HG02763 (cell line): ENCODE results near the gene ANTXR1.

Experiments
- ATAC-seq: cut with Tn5 transposase; IDR thresholded peaks from one replicate; pipeline ENCODE4 v1.9.1; 2021; ENCODE audit warnings: mild to moderate bottlenecking, moderate library complexity; ENCODE audit not compliant: unreplicated experiment

The ANTXR1 gene

DNA sequence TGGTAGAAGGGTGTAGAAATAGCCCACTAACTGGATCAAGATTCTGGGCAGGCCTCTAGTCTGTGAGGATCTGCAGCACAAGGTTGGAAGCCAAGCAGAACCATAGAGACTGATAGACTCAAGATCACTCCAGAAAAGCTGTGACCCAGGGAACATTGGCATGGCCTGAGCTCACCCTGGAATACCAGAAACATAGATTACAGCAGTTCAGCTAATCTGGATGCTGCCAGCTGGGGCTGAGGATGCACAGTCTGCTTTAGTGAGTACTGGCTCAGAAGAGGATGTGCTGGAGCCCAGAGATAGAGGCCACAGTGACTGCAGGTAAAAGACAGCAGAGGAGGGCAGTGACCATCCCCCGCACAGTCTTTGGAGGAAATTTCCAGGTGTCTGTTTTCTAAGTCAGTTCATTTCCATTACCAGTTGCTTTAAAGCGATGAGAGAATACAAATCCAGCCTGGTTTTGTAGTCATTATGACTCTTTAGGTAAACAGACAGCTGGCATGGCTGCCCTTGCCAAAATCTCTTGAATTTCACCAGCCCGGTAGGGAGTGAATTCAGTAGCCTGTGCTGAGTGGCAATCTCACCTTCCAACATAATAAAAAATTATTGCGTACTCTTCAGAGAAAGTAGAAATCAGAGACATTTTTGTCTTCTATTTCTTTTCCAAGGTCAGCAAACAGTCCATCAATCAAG lies 119.2 kb downstream of the ANTXR1 start:
- ATAC-seq, result no peak

DNA sequence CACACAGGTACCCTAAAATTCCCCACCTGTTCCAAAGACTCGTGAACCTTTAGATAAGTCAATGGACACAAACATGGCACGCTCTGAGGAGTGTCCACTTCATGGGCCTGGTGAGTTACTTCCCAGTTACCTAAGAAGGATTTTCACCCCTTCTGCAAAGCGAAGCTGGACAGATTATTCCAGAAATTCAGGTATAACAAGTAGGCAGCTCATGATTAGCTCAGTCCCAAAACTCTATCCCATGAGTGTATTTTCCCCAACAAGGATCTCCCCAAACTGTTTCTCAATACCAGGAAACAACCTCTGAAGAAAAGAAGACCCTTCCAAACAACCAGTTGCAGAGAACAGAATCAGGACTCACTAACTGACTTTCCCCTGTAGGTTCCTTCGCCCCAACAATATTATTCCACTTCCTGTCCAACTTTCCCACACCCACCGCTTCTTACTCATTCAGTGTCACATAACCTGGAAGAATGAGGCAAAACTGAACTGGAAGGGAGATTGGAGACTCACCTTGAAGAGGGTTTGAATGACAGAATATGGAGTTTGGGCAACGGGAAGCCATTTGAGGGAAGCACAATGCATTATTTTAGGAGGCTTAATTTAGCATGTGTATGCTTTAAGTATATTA lies 120.1 kb downstream of the ANTXR1 start:
- no peak for ATAC-seq

DNA sequence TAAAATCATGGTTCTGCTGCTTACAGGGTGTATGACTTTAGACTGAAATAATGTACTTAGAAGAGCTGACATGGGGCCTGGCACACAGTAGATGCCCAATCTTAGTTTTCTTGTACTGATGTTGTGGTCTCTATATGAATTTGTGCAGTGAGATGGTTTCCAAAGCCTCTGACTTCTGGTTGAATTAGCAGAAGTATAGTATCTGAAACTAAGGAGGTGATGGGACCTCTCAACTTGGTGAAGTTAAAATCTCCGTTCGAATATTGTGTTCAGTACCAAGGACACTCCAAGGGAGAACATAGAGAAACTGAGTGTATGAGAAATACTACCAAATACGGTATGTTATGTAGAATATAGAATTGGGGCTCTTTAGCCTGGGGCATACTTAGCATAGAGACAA lies 120.9 kb downstream of the ANTXR1 start:
- no peak for ATAC-seq

DNA sequence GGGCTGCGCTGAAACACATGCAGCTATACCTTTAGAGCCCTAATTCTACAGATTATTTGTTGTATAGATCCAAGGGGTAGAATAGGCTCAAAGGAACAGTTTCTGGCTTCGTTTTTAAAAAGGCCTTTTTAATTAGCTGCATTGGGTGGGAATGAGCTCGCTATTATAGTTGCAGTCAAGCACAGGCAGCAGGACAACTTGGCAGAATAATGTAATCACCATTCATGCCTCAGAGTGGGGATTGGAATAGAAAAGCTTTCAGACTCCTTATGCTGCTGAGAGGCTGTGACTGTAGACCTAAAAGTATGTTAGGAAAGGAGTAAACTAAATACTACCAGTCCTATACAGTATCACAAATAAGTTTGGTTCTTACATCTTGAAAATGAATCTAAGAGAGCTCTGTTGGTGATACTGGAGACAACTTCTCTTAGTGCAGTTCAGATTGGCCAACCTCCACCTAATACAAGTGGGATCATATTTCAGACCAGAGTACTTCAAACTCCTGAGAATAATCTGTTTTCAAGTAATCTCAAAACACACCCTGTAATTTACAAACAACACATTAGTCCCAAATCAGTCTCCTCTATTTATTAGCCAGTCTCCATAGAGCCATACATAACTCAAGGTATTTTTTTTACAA lies 121.4 kb downstream of the ANTXR1 start:
- no peak for ATAC-seq

DNA sequence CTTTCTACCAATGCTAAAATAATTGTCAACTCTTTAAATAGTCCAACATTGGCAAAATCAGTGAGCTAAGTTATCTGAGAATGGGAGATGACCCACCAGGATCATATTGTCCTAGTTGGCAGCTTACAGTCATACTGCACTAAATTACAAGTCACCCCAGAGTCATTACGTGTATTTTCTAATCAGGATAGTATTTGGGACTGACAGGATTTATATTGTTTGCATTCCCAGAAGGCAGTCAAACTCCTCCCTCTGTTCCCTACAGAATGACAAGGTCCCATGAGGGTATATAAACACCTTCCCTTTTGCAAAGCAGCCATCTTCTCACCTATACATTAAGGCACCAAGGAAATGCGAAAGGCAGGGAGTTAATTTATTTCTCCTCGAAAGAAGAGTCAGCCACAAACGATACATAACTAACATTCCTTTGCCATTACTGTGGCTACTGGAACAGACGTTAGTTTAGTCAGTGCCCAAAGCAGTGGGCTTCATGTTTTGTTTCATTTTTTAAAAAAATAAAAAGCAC lies 125.3 kb downstream of the ANTXR1 start:
- ATAC-seq, result no peak

DNA sequence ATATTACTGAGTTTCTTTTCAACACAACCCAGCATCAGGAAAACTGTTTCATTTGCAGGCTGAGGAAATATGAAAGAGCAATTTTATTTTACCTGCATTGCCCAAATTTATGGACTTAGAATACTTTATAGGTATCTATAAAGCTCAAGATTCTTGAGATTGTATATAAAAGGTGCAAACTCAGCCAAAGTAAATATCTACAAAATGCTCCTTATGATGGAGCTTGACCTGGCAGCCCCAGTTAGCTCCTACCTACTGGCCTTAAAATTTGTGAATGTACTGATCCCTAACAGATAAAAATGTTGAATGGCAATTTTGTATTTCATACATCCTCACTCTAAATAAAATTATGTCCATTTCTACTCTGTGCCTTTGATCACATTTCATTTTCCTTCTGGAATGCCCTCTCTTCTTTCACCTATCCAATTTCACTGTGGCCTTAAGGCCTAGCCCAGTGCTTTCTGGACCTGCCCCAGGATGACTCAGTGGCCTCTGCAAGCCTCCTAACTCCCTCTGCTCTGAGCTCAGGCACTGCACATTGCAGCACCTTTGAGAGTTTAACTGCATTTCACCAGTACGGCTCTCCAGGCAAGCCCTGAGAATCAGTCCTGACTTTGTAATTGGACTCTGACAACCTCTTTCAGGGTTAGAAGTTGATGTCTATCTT lies 125.9 kb downstream of the ANTXR1 start:
- ATAC-seq, result no peak

DNA sequence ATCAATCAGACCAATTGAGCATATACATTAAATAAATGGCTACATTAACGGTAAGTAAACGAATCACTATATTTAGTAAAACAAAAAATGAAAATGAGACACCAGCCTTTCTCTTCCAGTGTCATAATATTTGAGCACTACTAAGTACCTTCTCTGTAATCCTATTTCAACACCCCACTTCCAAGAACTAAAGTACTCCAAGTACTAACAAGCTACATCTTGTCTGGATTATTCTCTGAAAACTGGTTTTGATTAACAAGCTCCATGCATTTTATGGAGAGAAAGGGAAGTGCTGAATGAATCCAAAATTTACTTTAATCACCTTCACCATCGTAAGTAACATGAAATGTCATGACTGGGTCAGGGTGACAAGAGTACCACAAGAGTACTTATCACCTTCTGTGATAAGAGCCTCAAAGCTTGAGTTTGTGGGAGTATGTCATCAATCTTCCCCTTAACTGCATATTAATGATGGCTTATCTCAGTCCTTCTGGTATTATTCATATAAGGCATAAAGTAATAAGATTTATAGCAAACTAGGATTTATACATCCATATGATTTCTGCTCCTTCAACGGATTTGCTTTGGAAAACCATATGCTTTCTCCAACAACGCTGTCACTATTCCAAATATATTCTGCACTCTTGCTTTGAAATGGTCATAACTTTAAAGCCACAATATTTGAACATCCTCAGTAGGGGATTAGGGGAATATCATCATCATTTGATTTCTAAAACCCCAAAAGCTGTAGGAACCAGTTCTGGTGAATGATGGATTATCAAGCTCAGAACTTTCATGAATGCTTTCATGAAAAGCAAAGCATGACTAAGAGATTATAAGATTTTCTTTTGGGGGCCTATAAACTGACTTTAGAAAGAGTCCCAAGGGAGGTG lies 127.0 kb downstream of the ANTXR1 start:
- ATAC-seq, result no peak

DNA sequence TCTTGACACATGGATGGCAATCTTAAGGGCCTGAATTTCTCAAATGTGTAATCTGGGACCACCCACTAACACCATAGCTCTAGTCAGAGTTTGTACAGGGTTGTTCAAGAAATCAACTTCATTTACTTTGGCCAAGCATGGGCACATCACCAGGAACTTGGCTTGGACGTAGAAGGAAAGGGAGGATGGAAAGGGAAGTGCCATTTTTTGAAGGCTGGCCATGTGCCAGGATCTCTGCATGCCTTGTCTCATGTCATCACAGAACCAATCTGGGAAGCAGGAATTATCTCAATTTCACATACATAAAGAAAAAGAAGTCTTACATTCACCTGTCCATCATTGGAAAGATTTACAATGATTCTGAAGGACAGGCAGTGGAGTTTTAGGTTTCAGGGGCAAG lies 128.1 kb downstream of the ANTXR1 start:
- ATAC-seq, result no peak

DNA sequence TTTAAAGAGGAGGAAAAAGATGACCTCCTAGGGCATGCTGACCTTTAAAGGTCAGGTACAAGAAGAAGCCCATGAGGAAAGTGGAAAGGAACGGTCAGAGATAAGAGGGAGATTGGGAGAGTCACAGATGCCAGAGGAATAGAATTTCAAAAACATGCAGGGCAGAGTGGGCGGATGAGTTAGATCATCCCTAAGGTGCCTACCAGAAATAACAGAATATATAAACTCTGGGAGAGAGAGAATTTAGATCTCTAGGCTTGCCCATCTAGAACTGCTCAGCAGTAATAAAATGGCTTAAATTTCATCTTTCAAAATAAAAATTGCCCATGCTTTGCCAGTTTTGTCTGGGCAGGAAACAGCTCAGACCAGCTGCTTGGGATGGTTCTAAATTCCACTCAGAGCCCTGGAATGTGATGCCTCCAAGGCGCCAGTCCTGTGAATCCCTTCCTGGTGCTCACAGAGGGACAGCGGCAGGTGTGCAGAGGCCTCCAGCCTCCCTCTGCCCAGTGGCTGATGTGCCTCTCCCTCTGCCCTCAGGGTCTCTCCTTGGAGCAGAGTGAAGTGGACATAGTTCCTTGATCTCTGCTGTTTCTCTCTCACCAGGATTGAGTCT lies 130.9 kb downstream of the ANTXR1 start:
- no peak for ATAC-seq

DNA sequence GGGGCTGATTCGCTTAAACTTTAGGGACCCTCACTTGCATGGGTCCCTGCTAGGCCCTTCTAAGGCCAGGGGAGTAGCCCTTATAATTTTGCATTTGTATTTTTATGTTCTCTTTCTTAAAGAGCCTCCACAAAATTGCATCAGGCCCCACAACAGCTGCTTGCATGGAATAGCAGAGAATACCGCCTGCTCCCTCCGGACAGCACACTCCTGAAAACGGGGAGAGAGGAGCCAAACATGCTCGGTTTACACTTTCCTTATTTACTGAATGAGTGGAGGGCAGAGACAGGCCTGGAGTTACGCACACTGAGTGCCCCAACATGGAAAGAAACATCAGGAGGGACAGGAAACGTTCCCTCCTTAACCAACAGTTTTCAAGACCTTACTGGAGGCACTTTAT lies 132.2 kb downstream of the ANTXR1 start:
- no peak for ATAC-seq

DNA sequence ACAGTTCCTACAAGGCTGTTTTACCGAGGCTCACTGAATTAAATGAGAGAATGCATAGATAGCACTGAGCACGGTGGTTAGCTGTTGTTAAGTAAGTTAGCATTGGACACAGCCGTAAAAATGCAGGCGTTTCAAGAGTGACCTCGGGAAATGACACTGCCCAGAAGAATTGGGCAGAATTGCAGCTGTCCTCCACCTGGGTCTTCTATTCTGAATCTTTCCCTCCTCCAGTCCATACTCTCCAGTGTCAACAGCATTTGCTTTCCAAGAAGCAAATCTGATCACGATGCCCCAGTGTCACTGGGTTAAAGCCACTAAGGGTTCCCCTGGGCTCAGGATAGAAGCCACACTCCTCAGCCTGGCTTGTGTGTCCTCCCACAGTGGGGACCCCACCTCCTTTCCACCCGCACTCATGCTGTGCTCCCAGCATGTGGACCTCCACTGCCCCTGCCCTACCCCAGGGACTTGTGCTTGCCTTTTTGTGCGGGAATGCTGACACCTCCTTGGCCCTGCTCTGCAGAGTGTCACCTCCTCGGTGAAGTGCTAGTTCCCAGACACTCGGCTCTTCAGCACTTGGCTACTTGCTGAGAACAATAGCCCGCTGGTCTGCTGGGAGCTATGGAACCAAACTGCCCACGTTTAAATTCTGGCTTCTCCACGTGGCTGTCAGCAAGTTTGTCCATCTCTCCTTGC lies 135.0 kb downstream of the ANTXR1 start:
- ATAC-seq, result no peak

DNA sequence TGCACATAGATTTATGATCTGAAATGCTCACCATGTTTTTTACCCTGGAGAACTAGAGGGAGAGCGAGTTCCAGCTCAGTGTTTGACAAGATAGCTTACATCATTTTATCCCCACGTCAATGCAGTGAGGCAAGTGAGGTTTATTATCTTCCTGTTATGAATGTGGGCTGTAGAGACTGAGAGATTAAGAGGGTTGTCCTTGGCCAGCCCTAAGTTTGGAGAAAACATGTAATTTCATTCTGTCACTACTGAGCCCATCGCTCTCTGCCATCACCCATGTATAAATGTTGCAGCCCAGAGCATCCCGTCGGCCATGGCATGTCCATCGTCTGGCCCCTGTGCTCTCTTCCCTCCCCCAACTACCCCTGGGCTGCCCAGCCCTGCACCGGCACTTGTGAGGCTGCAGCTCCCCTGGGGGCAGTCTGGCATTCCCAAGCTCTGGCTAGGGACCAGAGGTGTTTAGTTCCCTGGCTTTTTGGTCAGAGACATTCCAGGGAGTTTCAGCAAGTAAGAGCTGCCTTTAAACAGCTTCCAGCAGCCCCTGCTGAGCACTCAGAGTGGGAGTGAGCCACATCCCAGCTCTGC lies 136.7 kb downstream of the ANTXR1 start:
- no peak for ATAC-seq

DNA sequence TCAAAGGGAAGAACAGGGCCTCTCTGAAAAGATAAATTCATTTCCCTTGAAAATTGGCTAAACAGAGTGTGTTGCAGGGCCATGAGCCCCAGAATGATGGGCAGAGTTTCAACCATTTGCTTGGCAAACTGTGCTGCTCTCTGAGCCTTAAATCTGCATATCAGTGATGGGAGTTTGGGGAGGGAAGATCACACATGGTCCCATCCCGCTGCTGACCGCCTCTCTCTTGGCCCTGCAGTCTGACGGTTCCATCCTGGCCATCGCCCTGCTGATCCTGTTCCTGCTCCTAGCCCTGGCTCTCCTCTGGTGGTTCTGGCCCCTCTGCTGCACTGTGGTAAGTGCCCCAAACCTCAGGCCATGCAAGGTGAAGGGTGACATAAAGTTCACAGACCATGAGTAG lies 139.0 kb downstream of the ANTXR1 start:
- no peak for ATAC-seq

DNA sequence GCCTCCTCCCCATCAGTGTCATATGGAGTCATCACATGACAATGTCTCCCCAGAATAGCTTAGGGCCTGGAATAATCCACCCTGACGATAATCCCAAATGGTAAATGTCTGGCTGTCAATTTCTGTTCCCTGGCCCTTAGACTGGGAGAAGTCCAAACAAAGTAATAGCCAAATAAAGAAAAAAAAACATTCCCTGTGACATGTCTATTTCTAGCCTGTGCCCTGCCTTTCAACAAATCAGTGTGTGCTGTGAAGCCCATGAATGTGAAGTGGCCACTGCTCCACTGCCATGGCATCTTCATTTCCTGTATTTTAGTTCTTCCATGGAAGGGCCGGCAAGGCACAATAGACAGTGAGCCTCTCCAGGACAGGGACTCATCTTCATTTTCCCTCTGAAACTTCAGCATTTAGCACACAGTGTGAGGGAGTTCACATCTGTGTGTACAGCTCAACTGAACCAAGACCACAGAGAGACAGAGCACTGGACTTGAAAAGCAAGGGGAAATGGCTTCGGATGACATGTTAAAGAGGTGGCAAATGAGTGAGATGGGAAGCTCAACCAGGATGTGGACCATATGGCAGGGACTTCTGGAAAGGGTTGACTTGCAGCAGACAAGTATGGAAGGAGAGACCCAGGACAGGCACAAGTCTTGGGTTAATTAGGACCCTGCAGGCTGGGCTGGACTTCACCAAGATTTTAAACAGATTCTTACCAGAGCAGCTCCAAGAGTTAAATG lies 140.0 kb downstream of the ANTXR1 start:
- ATAC-seq, result no peak

DNA sequence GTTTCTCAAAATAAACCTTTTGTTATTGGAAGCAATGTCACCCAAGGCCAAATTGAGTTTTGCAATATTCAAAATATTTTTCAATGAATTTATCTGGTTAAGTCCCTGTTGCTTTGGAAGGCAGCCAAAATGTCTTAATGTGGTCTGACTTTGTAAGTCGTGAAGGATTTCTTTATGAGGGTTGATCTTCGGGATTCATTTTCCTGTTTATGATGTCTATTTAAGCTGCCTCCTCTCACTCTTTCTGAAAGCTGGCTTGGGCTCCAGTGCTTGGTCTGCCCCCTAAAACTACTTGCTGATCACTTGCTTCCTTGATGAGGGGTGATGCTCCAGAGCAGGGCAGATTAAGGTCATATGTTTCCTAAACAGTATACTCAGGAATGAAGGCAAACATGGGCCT lies 141.1 kb downstream of the ANTXR1 start:
- no peak for ATAC-seq

DNA sequence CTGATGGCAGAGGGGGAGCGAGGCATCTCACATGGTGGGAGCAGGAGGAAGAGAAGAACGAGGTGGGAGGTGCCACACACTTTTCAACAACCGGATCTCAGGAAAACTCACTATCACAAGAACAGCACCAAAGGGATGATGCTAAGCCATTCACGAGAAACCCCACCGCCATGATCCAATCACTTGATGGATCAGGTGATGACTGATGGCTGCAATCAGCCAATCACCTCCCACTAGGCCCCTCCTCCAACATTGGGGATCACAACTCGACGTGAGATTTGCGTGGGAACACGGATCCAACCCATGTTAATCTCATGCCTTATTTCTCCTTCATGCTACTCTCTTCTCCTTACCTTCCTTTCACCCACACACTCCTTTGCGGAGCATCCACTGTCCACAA lies 143.6 kb downstream of the ANTXR1 start:
- no peak for ATAC-seq

DNA sequence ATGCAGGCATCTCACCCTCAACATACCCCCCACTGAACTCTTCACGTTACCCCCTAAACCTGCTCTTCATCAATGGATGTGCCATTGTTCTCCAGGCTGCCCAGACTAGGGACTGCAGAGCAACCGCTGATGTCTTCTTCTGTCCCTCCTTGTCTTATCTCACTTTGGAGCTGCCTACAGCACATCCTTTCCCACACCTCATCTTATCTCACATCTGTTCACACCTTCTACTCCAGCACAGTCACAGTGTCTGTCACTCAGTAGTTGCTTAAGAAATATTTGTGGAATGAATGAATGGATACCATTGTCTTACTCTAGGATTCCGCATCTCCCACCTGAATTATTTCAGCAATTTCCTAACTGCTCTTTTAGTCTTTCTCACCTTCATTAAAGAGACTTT lies 144.5 kb downstream of the ANTXR1 start:
- no peak for ATAC-seq

DNA sequence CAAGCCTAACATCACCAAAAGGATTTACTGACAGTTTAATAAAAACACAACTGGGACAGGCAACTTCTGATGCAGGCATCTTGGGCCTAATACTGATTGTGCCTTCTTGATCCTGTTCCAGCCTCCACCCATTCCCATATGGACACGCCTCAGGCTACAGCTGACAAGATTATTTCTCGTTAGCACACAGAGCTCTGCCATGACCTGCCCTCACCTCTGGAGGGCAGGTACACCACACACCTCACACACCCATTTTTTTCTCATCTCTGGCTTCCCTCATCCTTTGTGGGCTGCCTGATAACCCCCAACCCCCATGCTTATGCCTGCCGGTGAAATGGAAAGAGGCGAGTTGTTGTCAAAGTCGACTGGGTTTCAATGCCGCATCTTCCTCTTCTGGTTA lies 147.0 kb downstream of the ANTXR1 start:
- ATAC-seq, result no peak

DNA sequence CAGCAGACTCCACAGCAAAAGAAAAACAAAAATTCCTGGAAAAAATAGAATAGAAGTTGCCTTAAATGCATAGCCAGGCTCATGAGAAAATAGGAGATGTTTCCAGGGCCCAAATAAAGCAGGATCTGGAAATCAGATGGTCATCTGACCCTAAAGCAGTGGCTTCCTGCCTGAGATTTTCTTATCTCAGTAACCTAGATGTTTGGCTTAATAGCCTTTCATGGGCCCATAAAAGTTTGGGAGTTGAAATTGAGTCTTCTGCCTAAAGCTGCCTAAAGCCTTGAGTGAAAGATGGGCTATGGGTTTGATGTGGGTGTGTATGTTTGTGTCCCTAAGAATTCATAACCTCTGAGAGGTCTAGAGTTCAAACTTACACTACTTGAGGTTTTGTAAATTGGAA lies 149.1 kb downstream of the ANTXR1 start:
- ATAC-seq, result no peak
